Fibroblast of the aortic adventitia (primary cell): ENCODE results near the gene SLC4A3. TPM values are rescaled to one million over a fixed set of nuclear protein-coding genes. Genes with fewer than 3 reads are reported as not detected.
A peak's percentile ranks its signal among the peaks of the same experiment; 100 is the strongest.

Experiments used
- DNase-seq: peaks from one replicate; pipeline ENCODE4 v3.0.0-alpha.2; 2010; ENCODE audit warnings: low read depth
- H3K4me3 ChIP-seq: 2 replicates; pipeline ENCODE4 v1.5.1; 2011; ENCODE audit warnings: low read depth, mild to moderate bottlenecking, control low read depth, low read length, moderate library complexity
- total RNA-seq: library from RNA; depleted of rRNA; stranded (reverse); fragments of >200 nt; gene quantifications from 2 replicates; pipeline ENCODE4 v1.2.3, GENCODE V29; 2012; ENCODE audit warnings: low replicate concordance
- TF ChIP-seq, protein P1 (sequence below): IDR thresholded peaks from 2 replicates; pipeline ENCODE4 v1.5.1; 2011; ENCODE audit warnings: mild to moderate bottlenecking, low read length, control low read depth, inconsistent platforms; ENCODE audit not compliant: insufficient read depth

Gene SLC4A3
- total RNA-seq, 1 donor: 2.5 TPM

- no peak for DNase-seq
- TF ChIP-seq, protein P1, sequence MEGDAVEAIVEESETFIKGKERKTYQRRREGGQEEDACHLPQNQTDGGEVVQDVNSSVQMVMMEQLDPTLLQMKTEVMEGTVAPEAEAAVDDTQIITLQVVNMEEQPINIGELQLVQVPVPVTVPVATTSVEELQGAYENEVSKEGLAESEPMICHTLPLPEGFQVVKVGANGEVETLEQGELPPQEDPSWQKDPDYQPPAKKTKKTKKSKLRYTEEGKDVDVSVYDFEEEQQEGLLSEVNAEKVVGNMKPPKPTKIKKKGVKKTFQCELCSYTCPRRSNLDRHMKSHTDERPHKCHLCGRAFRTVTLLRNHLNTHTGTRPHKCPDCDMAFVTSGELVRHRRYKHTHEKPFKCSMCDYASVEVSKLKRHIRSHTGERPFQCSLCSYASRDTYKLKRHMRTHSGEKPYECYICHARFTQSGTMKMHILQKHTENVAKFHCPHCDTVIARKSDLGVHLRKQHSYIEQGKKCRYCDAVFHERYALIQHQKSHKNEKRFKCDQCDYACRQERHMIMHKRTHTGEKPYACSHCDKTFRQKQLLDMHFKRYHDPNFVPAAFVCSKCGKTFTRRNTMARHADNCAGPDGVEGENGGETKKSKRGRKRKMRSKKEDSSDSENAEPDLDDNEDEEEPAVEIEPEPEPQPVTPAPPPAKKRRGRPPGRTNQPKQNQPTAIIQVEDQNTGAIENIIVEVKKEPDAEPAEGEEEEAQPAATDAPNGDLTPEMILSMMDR: no peak
- no peak overlapping the region for H3K4me3 ChIP-seq
Observed at GRCh38 chr2:219618733-219619122, 8.7 kb upstream of the SLC4A3 start.

DNA sequence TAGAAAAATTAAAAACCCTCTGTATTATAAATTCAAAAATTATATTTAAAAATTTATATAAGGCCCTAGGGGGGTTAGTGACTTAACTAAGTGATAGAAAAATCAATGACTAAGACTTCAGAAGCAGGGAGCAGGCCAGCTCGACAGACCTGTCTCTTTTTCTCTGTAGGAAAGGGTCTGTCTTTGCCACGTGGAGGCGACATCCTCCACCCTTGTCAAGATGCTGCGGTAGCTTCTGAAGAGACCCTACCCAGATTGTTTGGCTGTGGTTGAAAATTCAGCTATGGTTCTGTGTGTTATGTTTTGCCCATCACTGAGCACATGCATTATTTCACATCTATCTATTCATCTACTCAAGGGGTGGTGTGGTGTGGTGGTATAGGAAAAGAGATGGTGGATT is 8.2 kb upstream of the SLC4A3 start:
- TF ChIP-seq, protein P1: no peak
- no peak overlapping the region for H3K4me3 ChIP-seq
- DNase-seq: no peak

GRCh38 chr2:219620546-219620945 is 6.9 kb upstream of the SLC4A3 start:
- DNase-seq: no peak
- no peak overlapping the region for H3K4me3 ChIP-seq

GRCh38 chr2:219621935-219622334 is 5.5 kb upstream of the SLC4A3 start:
- no peak for DNase-seq
- TF ChIP-seq, protein P1: no peak

More at GRCh38 chr2:219620546-219620945, 6.9 kb upstream of the SLC4A3 start:
- TF ChIP-seq, protein P1: no peak

DNA sequence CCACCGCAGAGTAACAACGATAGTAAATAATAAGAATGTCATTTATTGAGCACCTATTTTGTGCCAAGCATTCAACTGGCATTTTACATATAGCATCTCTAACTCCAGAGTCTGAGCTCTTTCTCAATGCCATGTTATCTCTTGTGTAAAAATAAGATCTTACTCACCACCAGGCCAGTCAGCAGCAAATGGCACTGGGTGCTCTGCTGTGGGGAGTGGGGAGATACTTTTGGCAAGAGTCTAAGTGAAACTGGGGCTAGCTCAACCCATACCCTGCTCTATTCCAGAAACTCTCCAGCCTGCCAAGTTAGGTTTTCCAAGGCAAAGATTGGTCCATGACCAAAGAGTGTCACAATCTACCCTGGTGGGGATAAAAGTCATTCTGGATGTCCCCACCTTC is 5.0 kb upstream of the SLC4A3 start:
- H3K4me3 ChIP-seq: no peak overlapping the region
- TF ChIP-seq, protein P1: no peak
- peak; percentile 9 for DNase-seq

More at GRCh38 chr2:219621935-219622334, 5.5 kb upstream of the SLC4A3 start:
- H3K4me3 ChIP-seq: no peak overlapping the region

DNA sequence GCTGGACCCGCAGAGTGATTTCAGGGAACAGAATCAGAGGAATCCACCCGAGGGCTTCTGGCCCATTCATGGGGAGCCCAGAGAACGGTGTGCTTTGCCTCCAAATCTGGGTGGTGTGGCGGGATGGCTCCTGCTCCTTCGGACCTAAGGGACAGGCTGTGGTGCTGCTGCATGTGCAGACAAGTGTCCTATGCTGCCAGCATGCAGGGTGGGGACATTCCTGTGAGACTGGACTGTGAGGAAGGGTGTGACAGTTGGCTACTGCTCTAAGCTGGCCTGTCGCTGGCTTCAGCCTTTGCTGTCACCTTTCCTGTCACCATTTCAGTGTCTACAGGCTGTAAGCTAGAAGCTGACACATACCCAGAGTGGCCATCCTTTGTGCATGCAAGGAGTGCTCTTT is 2.9 kb upstream of the SLC4A3 start:
- no peak for DNase-seq
- TF ChIP-seq, protein P1: no peak
- H3K4me3 ChIP-seq: no peak overlapping the region

GRCh38 chr2:219625179-219625578 is 2.3 kb upstream of the SLC4A3 start:
- DNase-seq: no peak

More at GRCh38 chr2:219625179-219625578, 2.3 kb upstream of the SLC4A3 start:
- TF ChIP-seq, protein P1: no peak
- H3K4me3 ChIP-seq: no peak overlapping the region
